Measurements from ENCODE around the gene PDS5B. TPM values are rescaled to one million over a fixed set of nuclear protein-coding genes. Genes with fewer than 3 reads are reported as not detected.

The PDS5B gene
- total RNA-seq, 4 donors from 2014 or later: 34.5 to 68.3 (median 40.7) TPM

DNA sequence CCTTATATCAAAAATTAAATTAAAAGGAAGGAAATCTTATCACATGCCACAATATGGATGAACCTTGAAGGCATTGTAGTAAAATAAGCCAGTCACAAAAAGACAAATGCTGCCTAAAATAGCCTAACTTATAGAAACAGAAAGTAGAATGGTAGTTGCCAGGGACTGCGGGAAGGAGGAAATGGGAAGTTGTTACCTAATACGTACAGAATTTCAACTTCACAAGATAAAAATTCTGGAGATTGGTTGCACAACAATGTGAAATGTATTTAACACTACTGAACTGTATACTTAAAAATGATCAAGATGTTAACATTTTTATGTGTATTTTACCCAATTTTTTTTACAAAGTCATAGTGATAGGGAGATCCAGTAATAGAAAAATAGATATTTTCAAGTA, 37.4 kb upstream of the PDS5B start:
- TF ChIP-seq, protein P1, sequence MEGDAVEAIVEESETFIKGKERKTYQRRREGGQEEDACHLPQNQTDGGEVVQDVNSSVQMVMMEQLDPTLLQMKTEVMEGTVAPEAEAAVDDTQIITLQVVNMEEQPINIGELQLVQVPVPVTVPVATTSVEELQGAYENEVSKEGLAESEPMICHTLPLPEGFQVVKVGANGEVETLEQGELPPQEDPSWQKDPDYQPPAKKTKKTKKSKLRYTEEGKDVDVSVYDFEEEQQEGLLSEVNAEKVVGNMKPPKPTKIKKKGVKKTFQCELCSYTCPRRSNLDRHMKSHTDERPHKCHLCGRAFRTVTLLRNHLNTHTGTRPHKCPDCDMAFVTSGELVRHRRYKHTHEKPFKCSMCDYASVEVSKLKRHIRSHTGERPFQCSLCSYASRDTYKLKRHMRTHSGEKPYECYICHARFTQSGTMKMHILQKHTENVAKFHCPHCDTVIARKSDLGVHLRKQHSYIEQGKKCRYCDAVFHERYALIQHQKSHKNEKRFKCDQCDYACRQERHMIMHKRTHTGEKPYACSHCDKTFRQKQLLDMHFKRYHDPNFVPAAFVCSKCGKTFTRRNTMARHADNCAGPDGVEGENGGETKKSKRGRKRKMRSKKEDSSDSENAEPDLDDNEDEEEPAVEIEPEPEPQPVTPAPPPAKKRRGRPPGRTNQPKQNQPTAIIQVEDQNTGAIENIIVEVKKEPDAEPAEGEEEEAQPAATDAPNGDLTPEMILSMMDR (IDR thresholded peaks at IDR 0.05; ENCODE audit: low read depth): no peak

DNA sequence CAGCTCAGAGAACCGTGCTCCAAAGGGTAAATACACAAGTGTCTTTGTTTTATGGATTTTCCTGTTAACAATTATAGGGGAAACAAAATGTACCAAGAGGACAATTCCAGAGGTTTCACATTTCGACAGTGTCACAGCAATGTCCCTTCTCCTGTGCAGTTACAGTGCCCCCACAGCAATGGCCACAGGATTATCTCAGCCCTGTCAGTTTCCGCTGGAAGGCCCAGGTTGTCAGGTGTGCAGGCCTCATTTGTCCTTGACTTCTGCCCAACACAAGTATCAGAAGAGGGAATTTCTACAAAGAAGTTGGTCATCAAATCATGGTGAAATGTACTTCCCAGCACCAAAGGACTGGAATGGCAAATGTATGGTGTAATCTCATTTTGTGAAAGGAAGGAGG, 36.5 kb upstream of the PDS5B start:
- TF ChIP-seq, protein P1 (IDR thresholded peaks at IDR 0.05; ENCODE audit: low read depth): no peak

DNA sequence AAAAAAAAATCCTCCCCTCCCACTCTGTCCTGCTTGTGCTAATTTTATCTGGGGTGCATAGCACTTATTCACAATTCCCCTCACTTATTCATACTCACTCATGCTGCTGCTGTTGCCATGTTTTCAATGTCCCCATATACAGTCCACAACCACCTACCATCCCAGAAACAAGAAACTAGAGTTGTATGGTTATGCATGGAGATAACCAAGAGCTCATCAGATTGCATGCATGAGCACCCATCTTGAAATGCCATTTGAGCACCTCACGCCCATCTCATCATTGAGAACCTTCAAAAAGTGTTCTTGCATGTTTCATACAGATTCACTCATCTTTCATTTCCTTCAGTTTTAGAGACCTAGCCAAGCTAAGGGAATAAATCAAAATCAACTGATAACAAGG, 32.5 kb upstream of the PDS5B start:
- TF ChIP-seq, protein P1 (IDR thresholded peaks at IDR 0.05; ENCODE audit: low read depth): no peak

DNA sequence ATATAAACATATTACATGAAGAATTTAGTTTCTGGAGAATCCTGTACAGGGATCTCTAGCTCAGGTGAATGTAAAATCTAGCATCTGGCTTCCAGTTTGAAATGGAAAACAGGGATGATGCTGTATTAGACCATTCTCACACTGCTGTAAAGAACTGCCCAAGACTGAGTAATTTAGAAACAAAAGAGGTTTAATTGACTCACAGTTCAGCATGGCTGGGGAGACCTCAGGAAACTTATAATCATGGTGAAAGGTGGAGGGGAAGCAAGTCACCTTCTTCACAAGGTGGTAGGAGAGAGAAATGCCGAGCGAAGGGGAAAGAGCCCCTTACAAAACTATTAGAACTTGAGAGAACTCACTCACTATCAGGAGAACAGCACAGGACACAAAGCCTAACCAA, 30.6 kb upstream of the PDS5B start:
- TF ChIP-seq, protein P1 (IDR thresholded peaks at IDR 0.05; ENCODE audit: low read depth): no peak

DNA sequence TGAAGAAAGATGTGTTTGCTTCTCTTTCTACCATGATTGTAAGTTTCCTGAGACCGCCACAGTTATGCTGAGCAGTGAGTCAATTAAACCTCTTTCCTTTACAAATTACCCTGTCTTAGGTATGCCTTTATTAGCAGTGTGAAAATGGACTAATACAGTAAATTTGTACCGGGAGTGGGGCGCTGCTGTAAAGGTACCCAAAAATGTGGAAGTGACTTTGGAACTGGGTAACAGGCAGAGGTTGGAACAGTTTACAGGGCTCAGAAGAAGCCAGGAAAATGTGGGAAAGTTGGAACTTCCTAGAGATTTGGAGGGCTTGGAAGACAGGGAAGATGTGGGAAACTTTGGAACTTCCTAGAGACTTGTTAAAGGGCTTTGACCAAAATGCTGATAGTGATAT, 9.2 kb upstream of the PDS5B start:
- TF ChIP-seq, protein P1 (IDR thresholded peaks at IDR 0.05; ENCODE audit: low read depth): no peak

DNA sequence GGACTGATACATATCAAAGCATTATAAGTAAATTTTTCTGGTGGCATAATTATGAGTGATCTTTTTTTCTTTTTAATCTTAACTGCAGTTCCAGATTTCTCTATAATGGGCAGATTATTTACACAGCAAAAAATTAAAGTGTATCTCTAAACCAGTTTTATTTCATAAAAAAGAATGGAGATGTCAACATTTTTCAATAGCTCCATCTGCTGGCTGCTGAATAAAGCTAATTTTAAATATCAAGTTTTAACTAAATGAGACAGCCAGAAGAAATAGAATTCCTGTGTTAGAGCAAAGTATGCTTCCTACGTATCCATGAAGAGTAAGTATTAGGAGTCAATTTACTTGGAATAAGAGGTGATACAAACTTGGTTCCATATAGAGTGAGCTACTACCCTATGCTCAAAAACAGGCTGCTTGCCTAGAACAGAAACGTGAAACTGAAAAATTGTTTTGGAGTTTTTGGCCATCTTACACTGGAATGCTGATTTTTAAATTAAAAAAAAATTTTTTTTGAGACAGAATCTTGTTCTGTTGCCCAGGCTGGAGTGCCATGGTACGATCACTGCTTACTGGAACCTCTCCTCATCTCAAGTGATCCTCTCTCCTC, 5.0 kb upstream of the PDS5B start:
- TF ChIP-seq, protein P1 (IDR thresholded peaks at IDR 0.05; ENCODE audit: low read depth): no peak

DNA sequence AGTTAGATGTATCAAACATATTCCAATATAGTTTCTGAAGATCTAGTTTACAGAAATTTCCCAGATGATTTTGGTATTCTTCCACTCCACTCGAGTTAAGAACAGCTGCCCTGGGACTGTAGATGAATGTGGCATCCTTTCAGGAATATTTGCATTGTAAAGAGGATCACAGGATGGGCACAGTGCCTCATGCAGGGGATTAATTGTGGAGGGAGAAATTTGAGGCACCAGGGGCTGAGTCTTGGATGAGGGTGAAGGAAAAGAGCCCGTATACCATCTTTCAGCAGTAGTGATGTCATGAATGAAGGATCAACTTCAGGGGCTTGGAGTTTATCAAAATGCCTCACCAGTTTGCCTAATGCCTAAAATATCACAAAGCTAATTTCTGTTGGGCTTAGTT, 4.0 kb upstream of the PDS5B start:
- TF ChIP-seq, protein P1 (IDR thresholded peaks at IDR 0.05; ENCODE audit: low read depth): no peak
